Testis (tissue), 3 donors: ENCODE measurements around the gene TNKS1BP1. TPM values are rescaled to one million over a fixed set of nuclear protein-coding genes. Genes with fewer than 3 reads are reported as not detected.
A peak's percentile ranks its signal among the peaks of the same experiment; 100 is the strongest.

Source experiments
- DNase-seq: peaks from one replicate; pipeline ENCODE4 v3.0.0-alpha.2; 2019
- H3K27ac ChIP-seq, 2 donors: fragments of 200-600 bp; sonication (generic); one replicate each; pipeline ENCODE4 v1.5.1; 2019
- H3K27me3 ChIP-seq: fragments of 200-600 bp; sonication (generic); one replicate; pipeline ENCODE4 v1.5.1; 2019
- H3K36me3 ChIP-seq: fragments of 200-600 bp; sonication (generic); one replicate; pipeline ENCODE4 v1.5.1; 2017; ENCODE audit warnings: low read depth; ENCODE audit errors: missing control alignments
- H3K4me1 ChIP-seq: fragments of 200-600 bp; sonication (generic); one replicate; pipeline ENCODE4 v1.5.1; 2019
- H3K4me3 ChIP-seq, 2 donors: fragments of 200-600 bp; sonication (generic); one replicate each; pipeline ENCODE4 v1.5.1; 2017 to 2019
- H3K9me3 ChIP-seq: fragments of 200-600 bp; sonication (generic); one replicate; pipeline ENCODE4 v1.5.1; 2017
- CTCF ChIP-seq, 3 experiments: fragments of 450-650 bp in 2 of 3; fragments of 200-600 bp in 1 of 3; sonication (generic) in 1 of 3; IDR thresholded peaks; one replicate each; pipeline ENCODE4 v1.5.1; 2016 to 2019; ENCODE audit warnings: antibody characterized with exemption in 3 of 3, mild to moderate bottlenecking in 2 of 3, moderate library complexity in 1 of 3
- POLR2A ChIP-seq: fragments of 450-650 bp; IDR thresholded peaks from one replicate; pipeline ENCODE4 v1.6.1; 2017; ENCODE audit warnings: antibody characterized with exemption, mild to moderate bottlenecking, moderate library complexity
- WGBS, 2 donors: methylation state at CpG; one replicate each; pipeline ENCODE4 v1.1.5; 2018; 5-methylcytosine and 5-hydroxymethylcytosine counted together
- intact Hi-C: fragments of 100-400 bp; cut with DNase I; formaldehyde crosslinking; loops from one replicate; pipeline ENCODE4 v1.15.1; 2023; ENCODE audit warnings: low total_unique reads
- polyA plus RNA-seq: library from polyadenylated mRNA; stranded (reverse); fragments of 350-450 nt; fragmentation: Illumina TruSeq; extraction: RNeasy Lipid Tissue Mini Kit (QIAGEN cat#74804); gene quantifications from one replicate; pipeline ENCODE4 v1.2.3, GENCODE V29; 2014; ENCODE audit warnings: low read depth, low replicate concordance; ENCODE audit not compliant: insufficient read depth
- total RNA-seq, 2 donors: library from RNA; depleted of rRNA; stranded (reverse); fragments of >200 nt; gene quantifications; one replicate each; pipeline ENCODE4 v1.2.3, GENCODE V29; 2016

TNKS1BP1 gene
- total and polyA plus RNA-seq, 3 donors from 2014 or later, result 62.3 to 99.4 (median 85.2) TPM

GRCh38 chr11:57312511-57313021, 12.2 kb downstream of the TNKS1BP1 start:
- H3K4me1 ChIP-seq, result peaks cover 62% of the 10 kb centered on the region
- peak overlapping the region; percentile 68 to 85 for H3K27ac ChIP-seq
- no peaks in the 10 kb centered on the region for H3K9me3 ChIP-seq
- WGBS, 2 donors, result 80% methylated on average over 1 to 10 of the region's 10 CpGs
- H3K27me3 ChIP-seq, result no peaks in the 10 kb centered on the region
- no peak for DNase-seq
- no peak overlapping the region for H3K4me3 ChIP-seq
- no peaks in the 10 kb centered on the region for H3K36me3 ChIP-seq
- TF ChIP-seq CTCF (IDR thresholded peaks at IDR 0.05) (no peak), POLR2A (no peak)
- intact Hi-C loops, result no loop called here

GRCh38 chr11:57311109-57311936, 13.4 kb downstream of the TNKS1BP1 start:
- intact Hi-C loops, result no loop called here
- Histone ChIP-seq H3K27ac (peak overlapping the region; percentile 68 to 85), H3K9me3 (no peaks in the 10 kb centered on the region), H3K27me3 (no peaks in the 10 kb centered on the region), H3K36me3 (no peaks in the 10 kb centered on the region), H3K4me3 (no peak overlapping the region), H3K4me1 (peaks cover 62% of the 10 kb centered on the region)
- peak; percentile 86 for DNase-seq
- WGBS, 2 donors, result 34 to 36% methylated on average over 11 to 30 of the region's 31 CpGs
- no peak for TF ChIP-seq POLR2A
- TF ChIP-seq CTCF (IDR thresholded peaks at IDR 0.05), result no peak

- H3K27me3 ChIP-seq, result no peaks in the 10 kb centered on the region
- intact Hi-C loops, result no loop called here
- H3K9me3 ChIP-seq, result no peaks in the 10 kb centered on the region
- WGBS, 2 donors, result 29 to 34% methylated on average over 6 of the region's 6 CpGs
- TF ChIP-seq POLR2A, result no peak
- TF ChIP-seq CTCF (IDR thresholded peaks at IDR 0.05), result no peak
- peaks cover 64% of the 10 kb centered on the region for H3K4me1 ChIP-seq
- no peak overlapping the region for H3K4me3 ChIP-seq
- H3K36me3 ChIP-seq, result no peaks in the 10 kb centered on the region
- peak; percentile 37 for DNase-seq
- peak overlapping the region; percentile 65 to 85 for H3K27ac ChIP-seq
Measured at GRCh38 chr11:57310630-57311086, 14.1 kb downstream of the TNKS1BP1 start.

- peak overlapping the region; percentile 65 to 85 for H3K27ac ChIP-seq
- H3K36me3 ChIP-seq, result no peaks in the 10 kb centered on the region
- no peak overlapping the region for H3K4me3 ChIP-seq
- DNase-seq, result no peak
- H3K9me3 ChIP-seq, result no peaks in the 10 kb centered on the region
- peaks cover 63% of the 10 kb centered on the region for H3K4me1 ChIP-seq
- TF ChIP-seq POLR2A, result no peak
- no peaks in the 10 kb centered on the region for H3K27me3 ChIP-seq
- 55 to 64% methylated on average over 6 of the region's 6 CpGs for WGBS, 2 donors
- intact Hi-C loops, result no loop called here
Measured at GRCh38 chr11:57310091-57310490, 14.7 kb downstream of the TNKS1BP1 start.

GRCh38 chr11:57309106-57310059, 15.4 kb downstream of the TNKS1BP1 start:
- TF ChIP-seq POLR2A (no peak), CTCF (IDR thresholded peaks at IDR 0.05) (no peak)
- no peaks in the 10 kb centered on the region for H3K9me3 ChIP-seq
- DNase-seq, result no peak
- WGBS, 2 donors, result 83 to 92% methylated on average over 24 of the region's 24 CpGs
- H3K27me3 ChIP-seq, result no peaks in the 10 kb centered on the region
- H3K4me3 ChIP-seq, result no peak overlapping the region
- peak overlapping the region; percentile 65 to 85 for H3K27ac ChIP-seq
- H3K4me1 ChIP-seq, result peaks cover 67% of the 10 kb centered on the region
- intact Hi-C loops, result no loop called here
- H3K36me3 ChIP-seq, result no peaks in the 10 kb centered on the region
